Measurements from ENCODE around the gene GNA12.

Gene GNA12

DNA sequence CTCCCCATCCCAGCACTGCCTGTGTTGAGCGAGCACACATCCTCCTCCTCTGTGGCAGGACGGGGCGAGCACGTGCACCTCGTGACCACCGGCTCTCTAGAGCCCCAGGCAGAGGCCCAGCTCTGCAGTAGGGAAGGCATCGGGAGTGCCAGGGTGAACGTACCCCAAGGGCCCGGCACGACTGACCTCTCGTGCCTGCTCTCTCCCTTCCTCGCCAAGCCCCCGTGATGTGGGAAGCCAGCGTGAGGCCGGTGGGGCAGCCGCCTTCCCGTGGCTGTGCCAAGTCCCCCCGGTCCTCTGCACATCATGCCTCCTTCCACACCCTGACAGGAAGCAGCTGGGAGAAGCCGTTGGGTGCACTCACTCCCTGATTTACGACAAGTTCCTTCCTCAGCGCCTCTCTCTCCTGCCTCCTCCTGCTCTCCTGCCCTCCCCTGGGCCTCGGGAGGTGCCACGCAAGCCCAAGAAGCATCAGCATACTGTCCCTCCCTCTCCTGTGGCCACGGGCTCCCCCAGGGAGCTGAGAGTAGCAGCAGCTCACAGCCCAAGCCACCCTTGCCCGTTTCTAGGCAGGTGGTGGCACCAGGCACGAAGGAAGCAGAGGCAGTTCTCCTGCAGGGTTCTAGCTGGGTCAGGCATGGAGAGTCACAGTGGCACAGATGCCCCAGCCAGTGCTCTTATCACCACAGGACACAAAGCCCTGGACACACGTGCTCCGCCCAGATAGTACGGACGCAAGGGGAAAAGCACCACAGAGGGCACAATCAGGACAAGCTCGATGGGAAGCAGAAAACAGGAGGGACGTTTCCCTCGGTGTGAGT, 109.1 kb downstream of the GNA12 start:
- peak overlapping the region; percentile 22 for H2AK5ac ChIP-seq (ENCODE audit: low read depth, low read length)
- peak overlapping the region; percentile 25 for H4K8ac ChIP-seq (ENCODE audit: low read depth, low read length)
- peak overlapping the region; percentile 41 for H2BK120ac ChIP-seq (ENCODE audit: low read depth, low read length)
- H3K4me3 ChIP-seq (ENCODE audit: low read length in 2 of 2): no peak overlapping the region
- H3K23ac ChIP-seq (ENCODE audit: low read depth, low read length, poor library complexity): peak overlapping the region; percentile 61
- H3K4me1 ChIP-seq (ENCODE audit: control insufficient read depth in 2 of 2, insufficient read depth in 1 of 2, low read depth in 1 of 2, low read length in 2 of 2): peaks cover 3% of the 10 kb centered on the region in 2 donors
- no peak for DNase-seq (ENCODE audit: low spot score)
- H3K79me1 ChIP-seq (ENCODE audit: low read depth, low read length): peaks cover 11% of the 10 kb centered on the region
- peak overlapping the region; percentile 59 for H3K14ac ChIP-seq (ENCODE audit: low read length)
- no peak overlapping the region for H3K4me2 ChIP-seq (ENCODE audit: insufficient read depth, low read length, poor library complexity, severe bottlenecking)
- H3K9me3 ChIP-seq (replicated peaks in 1 of 2; ENCODE audit: control insufficient read depth in 2 of 2, insufficient read depth in 1 of 2, low read depth in 1 of 2, low read length in 2 of 2): peaks cover 2 to 9% of the 10 kb centered on the region in 2 donors
- no peak overlapping the region for H3K4ac ChIP-seq (ENCODE audit: low read length)
- no peaks in the 10 kb centered on the region for H3K27me3 ChIP-seq (ENCODE audit: control insufficient read depth in 3 of 3, insufficient read depth in 3 of 3, low read depth in 1 of 3, low read length in 3 of 3)
- no peak overlapping the region for H2AFZ ChIP-seq (ENCODE audit: low read length)
- peaks cover 7 to 28% of the 10 kb centered on the region in 2 donors for H3K36me3 ChIP-seq (replicated peaks in 1 of 2; ENCODE audit: control insufficient read depth in 2 of 2, insufficient read depth in 2 of 2, low read length in 2 of 2)
- peak overlapping the region; percentile 52 for H3K18ac ChIP-seq (ENCODE audit: low read length)
- H3K9ac ChIP-seq (ENCODE audit: low read depth, low read length, poor library complexity): peak overlapping the region; percentile 30
- H2BK15ac ChIP-seq (ENCODE audit: low read length): no peak overlapping the region
- WGBS, 2 donors (ENCODE audit: extremely low coverage in 2 of 2, insufficient read length in 2 of 2, insufficient replicate concordance in 1 of 2): no CpG with 5 or more reads among the region's 33 CpGs
- H4K91ac ChIP-seq (ENCODE audit: low read depth, low read length, poor library complexity): peak overlapping the region; percentile 77
- peak overlapping the region; percentile 54 for H2BK5ac ChIP-seq (ENCODE audit: low read length)
- no peak overlapping the region for H2BK12ac ChIP-seq (ENCODE audit: low read length)
- H3K27ac ChIP-seq (replicated peaks; ENCODE audit: low read length): no peak overlapping the region

DNA sequence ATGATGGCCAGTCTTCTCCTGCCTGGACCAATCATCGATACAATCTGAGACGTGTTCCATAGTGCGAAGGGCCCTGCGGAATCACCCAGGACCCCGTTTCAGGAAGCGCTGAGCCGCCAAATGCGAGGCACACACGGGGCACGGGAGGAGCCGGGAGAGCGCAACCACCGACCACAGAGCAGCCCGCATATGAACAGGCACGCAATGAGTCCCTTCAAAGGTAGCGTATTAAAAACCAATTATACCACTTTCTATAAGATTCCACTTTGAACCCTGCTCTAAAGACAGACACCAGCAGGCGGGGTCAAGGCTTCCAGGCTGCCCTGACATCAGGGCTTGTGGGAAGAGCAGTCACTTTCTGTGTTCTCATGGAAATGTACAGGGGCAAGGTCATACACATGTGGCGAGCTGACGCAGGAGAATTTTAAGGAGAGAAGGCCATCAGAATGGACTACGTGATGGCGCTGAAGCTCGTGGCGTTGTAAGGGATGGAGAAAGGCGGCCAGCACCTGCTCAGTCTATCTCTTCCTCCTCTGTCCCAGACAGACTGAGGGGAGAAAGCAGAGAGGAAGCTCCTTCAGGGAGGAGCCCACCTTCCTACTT, 109.9 kb downstream of the GNA12 start:
- Histone ChIP-seq H3K9ac (ENCODE audit: low read depth, low read length, poor library complexity) (no peak overlapping the region), H3K27me3 (ENCODE audit: control insufficient read depth in 3 of 3, insufficient read depth in 3 of 3, low read depth in 1 of 3, low read length in 3 of 3) (no peaks in the 10 kb centered on the region), H2AK5ac (ENCODE audit: low read depth, low read length) (no peak overlapping the region), H2BK12ac (ENCODE audit: low read length) (no peak overlapping the region), H3K27ac (replicated peaks; ENCODE audit: low read length) (no peak overlapping the region), H3K4me1 (ENCODE audit: control insufficient read depth in 2 of 2, insufficient read depth in 1 of 2, low read depth in 1 of 2, low read length in 2 of 2) (peaks cover 3 to 5% of the 10 kb centered on the region in 2 donors), H3K36me3 (replicated peaks in 1 of 2; ENCODE audit: control insufficient read depth in 2 of 2, insufficient read depth in 2 of 2, low read length in 2 of 2) (peaks cover 9 to 32% of the 10 kb centered on the region in 2 donors), H3K9me3 (replicated peaks in 1 of 2; ENCODE audit: control insufficient read depth in 2 of 2, insufficient read depth in 1 of 2, low read depth in 1 of 2, low read length in 2 of 2) (peaks cover 2 to 9% of the 10 kb centered on the region in 2 donors), H3K18ac (ENCODE audit: low read length) (no peak overlapping the region), H2AFZ (ENCODE audit: low read length) (no peak overlapping the region), H3K79me1 (ENCODE audit: low read depth, low read length) (peaks cover 11% of the 10 kb centered on the region), H2BK15ac (ENCODE audit: low read length) (no peak overlapping the region), H3K23ac (ENCODE audit: low read depth, low read length, poor library complexity) (peak overlapping the region; percentile 61), H3K4me2 (ENCODE audit: insufficient read depth, low read length, poor library complexity, severe bottlenecking) (no peak overlapping the region), H3K14ac (ENCODE audit: low read length) (no peak overlapping the region), H4K91ac (ENCODE audit: low read depth, low read length, poor library complexity) (no peak overlapping the region), H3K4me3 (ENCODE audit: low read length in 2 of 2) (no peak overlapping the region), H2BK120ac (ENCODE audit: low read depth, low read length) (no peak overlapping the region), H4K8ac (ENCODE audit: low read depth, low read length) (no peak overlapping the region), H3K4ac (ENCODE audit: low read length) (no peak overlapping the region), H2BK5ac (ENCODE audit: low read length) (no peak overlapping the region)
- WGBS, 2 donors (ENCODE audit: extremely low coverage in 2 of 2, insufficient read length in 2 of 2, insufficient replicate concordance in 1 of 2): no CpG with 5 or more reads among the region's 24 CpGs
- DNase-seq (ENCODE audit: low spot score): no peak

DNA sequence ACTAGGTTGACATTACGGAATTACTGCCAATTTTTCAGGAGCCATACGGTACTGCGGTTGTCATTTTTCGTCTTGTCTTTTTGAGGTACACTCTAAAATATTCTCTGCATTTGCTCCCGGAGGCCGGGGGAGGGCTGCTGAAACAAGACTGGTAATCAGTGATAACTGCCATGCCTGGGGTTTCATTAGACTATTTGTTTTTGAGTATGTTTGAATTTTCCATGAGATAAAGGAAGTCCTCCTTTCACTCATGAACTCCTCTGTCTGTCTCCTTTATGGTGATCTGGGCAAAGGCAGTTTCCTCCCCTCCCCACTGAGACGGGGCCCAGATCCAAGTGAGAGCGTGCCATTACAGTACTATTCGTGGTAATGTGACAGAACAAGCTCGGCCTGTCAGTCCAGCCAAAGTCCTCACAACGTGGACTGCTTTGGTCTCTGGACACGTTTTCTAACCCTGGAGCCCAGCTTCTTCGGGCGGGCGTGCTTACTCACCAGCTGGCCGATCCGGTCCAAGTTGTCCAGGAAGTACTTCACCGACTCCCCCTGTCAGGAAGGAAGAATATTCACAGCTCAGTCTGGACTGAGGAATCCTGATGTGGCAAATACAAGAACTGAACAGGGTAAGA, 111.0 kb downstream of the GNA12 start:
- no peak overlapping the region for H2BK15ac ChIP-seq (ENCODE audit: low read length)

DNA sequence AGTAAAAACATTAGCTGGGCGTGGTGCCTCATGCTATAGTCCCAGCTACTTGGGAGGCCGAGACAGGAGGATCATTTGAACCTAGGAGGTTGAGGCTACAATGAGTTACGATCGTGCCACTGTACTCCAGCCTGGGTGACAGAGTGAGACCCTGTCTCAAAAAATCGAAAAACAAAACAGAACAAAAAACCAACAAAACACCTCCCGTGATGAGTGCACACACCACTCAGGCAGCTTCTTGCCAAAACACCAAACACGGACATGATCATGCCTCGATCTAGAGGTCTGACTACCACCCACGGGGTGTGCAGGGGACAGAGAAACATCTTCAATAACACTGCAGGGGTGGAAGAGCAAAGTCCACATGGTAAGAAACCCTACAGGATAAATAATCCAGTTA, 111.7 kb downstream of the GNA12 start:
- Histone ChIP-seq H3K18ac (ENCODE audit: low read length) (no peak overlapping the region), H3K27ac (replicated peaks; ENCODE audit: low read length) (no peak overlapping the region)
- no CpG with 5 or more reads among the region's 9 CpGs for WGBS, 2 donors (ENCODE audit: extremely low coverage in 2 of 2, insufficient read length in 2 of 2, insufficient replicate concordance in 1 of 2)

More for the DNA sequence above, 111.0 kb downstream of the GNA12 start:
- Histone ChIP-seq H3K4me2 (ENCODE audit: insufficient read depth, low read length, poor library complexity, severe bottlenecking) (no peak overlapping the region), H3K27ac (replicated peaks; ENCODE audit: low read length) (no peak overlapping the region), H3K4me1 (ENCODE audit: control insufficient read depth in 2 of 2, insufficient read depth in 1 of 2, low read depth in 1 of 2, low read length in 2 of 2) (peaks cover 3 to 5% of the 10 kb centered on the region in 2 donors), H3K79me1 (ENCODE audit: low read depth, low read length) (peaks cover 11% of the 10 kb centered on the region), H2BK12ac (ENCODE audit: low read length) (no peak overlapping the region), H3K9ac (ENCODE audit: low read depth, low read length, poor library complexity) (no peak overlapping the region), H3K4me3 (ENCODE audit: low read length in 2 of 2) (no peak overlapping the region), H3K36me3 (replicated peaks in 1 of 2; ENCODE audit: control insufficient read depth in 2 of 2, insufficient read depth in 2 of 2, low read length in 2 of 2) (peaks cover 9 to 40% of the 10 kb centered on the region in 2 donors), H2BK5ac (ENCODE audit: low read length) (no peak overlapping the region), H3K23ac (ENCODE audit: low read depth, low read length, poor library complexity) (no peak overlapping the region), H3K9me3 (replicated peaks in 1 of 2; ENCODE audit: control insufficient read depth in 2 of 2, insufficient read depth in 1 of 2, low read depth in 1 of 2, low read length in 2 of 2) (peaks cover 2 to 9% of the 10 kb centered on the region in 2 donors), H3K27me3 (ENCODE audit: control insufficient read depth in 3 of 3, insufficient read depth in 3 of 3, low read depth in 1 of 3, low read length in 3 of 3) (no peaks in the 10 kb centered on the region), H3K18ac (ENCODE audit: low read length) (no peak overlapping the region), H3K14ac (ENCODE audit: low read length) (peak overlapping the region; percentile 98), H2AFZ (ENCODE audit: low read length) (no peak overlapping the region), H4K91ac (ENCODE audit: low read depth, low read length, poor library complexity) (no peak overlapping the region), H3K4ac (ENCODE audit: low read length) (peak overlapping the region; percentile 30), H2BK120ac (ENCODE audit: low read depth, low read length) (no peak overlapping the region), H2AK5ac (ENCODE audit: low read depth, low read length) (peak overlapping the region; percentile 13), H4K8ac (ENCODE audit: low read depth, low read length) (no peak overlapping the region)
- WGBS, 2 donors (ENCODE audit: extremely low coverage in 2 of 2, insufficient read length in 2 of 2, insufficient replicate concordance in 1 of 2): no CpG with 5 or more reads among the region's 18 CpGs
- DNase-seq (ENCODE audit: low spot score): no peak

More for the DNA sequence above, 111.7 kb downstream of the GNA12 start:
- no peak for DNase-seq (ENCODE audit: low spot score)
- H3K4me1 ChIP-seq (ENCODE audit: control insufficient read depth in 2 of 2, insufficient read depth in 1 of 2, low read depth in 1 of 2, low read length in 2 of 2): peaks cover 3 to 5% of the 10 kb centered on the region in 2 donors
- no peak overlapping the region for H2BK5ac ChIP-seq (ENCODE audit: low read length)
- H3K9me3 ChIP-seq (replicated peaks in 1 of 2; ENCODE audit: control insufficient read depth in 2 of 2, insufficient read depth in 1 of 2, low read depth in 1 of 2, low read length in 2 of 2): peaks cover 2 to 9% of the 10 kb centered on the region in 2 donors
- H3K4me3 ChIP-seq (ENCODE audit: low read length in 2 of 2): no peak overlapping the region
- H2BK12ac ChIP-seq (ENCODE audit: low read length): no peak overlapping the region
- no peak overlapping the region for H4K8ac ChIP-seq (ENCODE audit: low read depth, low read length)
- H4K91ac ChIP-seq (ENCODE audit: low read depth, low read length, poor library complexity): no peak overlapping the region
- H3K4me2 ChIP-seq (ENCODE audit: insufficient read depth, low read length, poor library complexity, severe bottlenecking): no peak overlapping the region
- H2AK5ac ChIP-seq (ENCODE audit: low read depth, low read length): no peak overlapping the region
- H2BK120ac ChIP-seq (ENCODE audit: low read depth, low read length): no peak overlapping the region
- peaks cover 9 to 43% of the 10 kb centered on the region in 2 donors for H3K36me3 ChIP-seq (replicated peaks in 1 of 2; ENCODE audit: control insufficient read depth in 2 of 2, insufficient read depth in 2 of 2, low read length in 2 of 2)
- H3K79me1 ChIP-seq (ENCODE audit: low read depth, low read length): peaks cover 11% of the 10 kb centered on the region
- H3K14ac ChIP-seq (ENCODE audit: low read length): no peak overlapping the region
- H2BK15ac ChIP-seq (ENCODE audit: low read length): no peak overlapping the region
- no peak overlapping the region for H2AFZ ChIP-seq (ENCODE audit: low read length)
- H3K9ac ChIP-seq (ENCODE audit: low read depth, low read length, poor library complexity): no peak overlapping the region
- H3K27me3 ChIP-seq (ENCODE audit: control insufficient read depth in 3 of 3, insufficient read depth in 3 of 3, low read depth in 1 of 3, low read length in 3 of 3): no peaks in the 10 kb centered on the region
- H3K23ac ChIP-seq (ENCODE audit: low read depth, low read length, poor library complexity): no peak overlapping the region
- H3K4ac ChIP-seq (ENCODE audit: low read length): no peak overlapping the region

Measured in neuronal stem cell (in vitro differentiated cells).